ENCODE results near the gene ITGA1. TPM values are rescaled to one million over a fixed set of nuclear protein-coding genes. Genes with fewer than 3 reads are reported as not detected.

Gene ITGA1
- total RNA-seq, 4 donors from 2014 or later: 29.7 to 126 (median 47.1) TPM

DNA sequence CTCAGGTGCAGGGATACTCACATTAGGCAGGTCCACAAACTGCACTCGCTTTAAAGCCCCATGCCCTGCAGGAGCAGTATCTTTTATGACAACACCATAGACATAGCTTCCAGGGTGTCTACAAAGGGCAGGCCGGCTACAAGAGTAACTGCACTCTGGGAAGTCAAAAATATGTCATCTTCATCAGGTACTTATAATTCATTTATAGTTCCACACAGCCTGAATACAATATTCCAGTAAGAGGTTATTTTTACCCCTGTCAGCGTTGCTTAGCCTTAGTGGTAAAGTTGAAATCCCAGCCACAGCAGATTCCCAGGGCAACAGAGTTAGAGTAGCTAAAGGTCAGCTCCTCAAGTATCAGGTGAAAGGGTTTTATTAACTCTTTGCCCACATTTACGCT is 119.1 kb downstream of the ITGA1 start:
- TF ChIP-seq, protein P1, sequence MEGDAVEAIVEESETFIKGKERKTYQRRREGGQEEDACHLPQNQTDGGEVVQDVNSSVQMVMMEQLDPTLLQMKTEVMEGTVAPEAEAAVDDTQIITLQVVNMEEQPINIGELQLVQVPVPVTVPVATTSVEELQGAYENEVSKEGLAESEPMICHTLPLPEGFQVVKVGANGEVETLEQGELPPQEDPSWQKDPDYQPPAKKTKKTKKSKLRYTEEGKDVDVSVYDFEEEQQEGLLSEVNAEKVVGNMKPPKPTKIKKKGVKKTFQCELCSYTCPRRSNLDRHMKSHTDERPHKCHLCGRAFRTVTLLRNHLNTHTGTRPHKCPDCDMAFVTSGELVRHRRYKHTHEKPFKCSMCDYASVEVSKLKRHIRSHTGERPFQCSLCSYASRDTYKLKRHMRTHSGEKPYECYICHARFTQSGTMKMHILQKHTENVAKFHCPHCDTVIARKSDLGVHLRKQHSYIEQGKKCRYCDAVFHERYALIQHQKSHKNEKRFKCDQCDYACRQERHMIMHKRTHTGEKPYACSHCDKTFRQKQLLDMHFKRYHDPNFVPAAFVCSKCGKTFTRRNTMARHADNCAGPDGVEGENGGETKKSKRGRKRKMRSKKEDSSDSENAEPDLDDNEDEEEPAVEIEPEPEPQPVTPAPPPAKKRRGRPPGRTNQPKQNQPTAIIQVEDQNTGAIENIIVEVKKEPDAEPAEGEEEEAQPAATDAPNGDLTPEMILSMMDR (IDR thresholded peaks at IDR 0.05; ENCODE audit: low read depth): no peak

DNA sequence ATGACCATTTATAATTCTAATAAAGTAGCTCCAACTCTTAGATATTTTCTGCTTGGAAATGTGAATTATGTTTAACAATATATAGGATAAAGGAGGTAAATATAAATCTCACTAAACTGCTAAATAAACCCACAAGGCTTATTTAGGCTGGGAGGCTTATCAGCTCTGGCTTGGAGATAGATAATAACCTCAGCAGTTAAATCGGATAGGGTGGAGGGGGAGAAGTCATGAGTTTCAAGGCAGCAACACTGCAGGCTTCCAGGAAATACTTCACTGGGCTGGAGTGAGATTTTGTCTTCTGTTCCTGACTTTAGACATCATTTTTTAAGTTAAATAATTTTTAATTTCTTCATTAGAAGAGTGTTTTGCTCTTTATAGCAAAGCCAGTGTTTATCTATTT is 121.5 kb downstream of the ITGA1 start:
- TF ChIP-seq, protein P1 (IDR thresholded peaks at IDR 0.05; ENCODE audit: low read depth): no peak

DNA sequence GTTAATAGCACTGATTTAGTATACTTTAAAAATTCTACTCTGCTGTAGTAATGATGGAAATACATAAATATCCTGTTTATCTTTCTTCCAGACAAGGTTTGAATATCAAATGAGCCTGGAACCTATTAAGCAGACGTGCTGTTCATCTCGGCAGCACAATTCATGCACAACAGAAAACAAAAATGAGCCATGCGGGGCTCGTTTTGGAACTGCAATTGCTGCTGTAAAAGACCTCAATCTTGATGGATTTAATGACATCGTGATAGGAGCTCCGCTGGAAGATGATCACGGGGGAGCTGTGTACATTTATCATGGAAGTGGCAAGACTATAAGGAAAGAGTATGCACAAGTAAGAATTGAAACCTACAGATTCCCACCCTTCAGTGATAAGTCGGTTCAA is 122.4 kb downstream of the ITGA1 start:
- TF ChIP-seq, protein P1 (IDR thresholded peaks at IDR 0.05; ENCODE audit: low read depth): no peak

DNA sequence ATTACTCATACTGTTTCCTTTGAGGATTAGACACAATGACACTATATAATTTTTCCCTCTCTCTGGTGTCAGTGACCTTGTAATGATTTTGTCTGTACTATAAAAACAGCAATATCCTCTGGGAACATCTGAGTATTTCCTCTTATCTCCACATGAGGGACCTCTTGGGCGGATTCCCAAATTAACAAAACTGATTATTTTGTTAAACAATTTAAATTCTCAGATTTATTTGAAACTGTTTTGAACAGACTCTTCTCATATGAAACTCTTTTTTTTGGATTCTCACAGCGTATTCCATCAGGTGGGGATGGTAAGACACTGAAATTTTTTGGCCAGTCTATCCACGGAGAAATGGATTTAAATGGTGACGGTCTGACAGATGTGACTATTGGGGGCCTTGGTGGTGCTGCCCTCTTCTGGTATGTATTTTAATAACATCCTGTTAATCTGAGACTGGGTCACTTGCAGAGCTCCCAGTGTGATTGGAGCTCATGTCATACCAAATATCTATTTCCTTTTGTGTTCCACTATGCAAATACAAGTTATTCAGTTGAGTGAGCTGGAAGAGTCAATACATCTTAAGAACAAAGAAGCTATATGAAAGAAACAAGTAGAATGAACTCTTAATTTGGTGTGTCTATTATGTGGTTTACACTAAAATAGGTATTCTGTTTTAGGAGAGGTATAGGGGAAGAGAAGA is 127.6 kb downstream of the ITGA1 start:
- TF ChIP-seq, protein P1 (IDR thresholded peaks at IDR 0.05; ENCODE audit: low read depth): no peak

DNA sequence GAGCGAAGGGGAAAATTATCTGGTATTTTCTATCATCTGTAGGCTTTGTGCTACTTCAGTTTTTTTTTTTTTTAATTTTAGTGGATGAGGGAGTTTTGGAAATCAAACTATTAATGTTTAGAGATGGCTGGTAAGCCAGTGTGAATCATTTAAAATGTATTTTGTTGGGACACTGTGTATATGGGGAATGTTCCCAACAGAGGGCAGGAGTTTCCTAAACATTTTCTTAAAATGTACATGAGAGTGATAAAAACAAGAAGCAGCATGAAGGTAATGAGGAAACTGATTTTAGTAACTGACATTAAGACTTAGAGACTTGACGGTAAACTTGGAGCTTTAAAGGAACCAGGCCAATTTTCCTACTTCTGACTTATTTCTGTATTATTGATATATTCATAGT is 133.2 kb downstream of the ITGA1 start:
- TF ChIP-seq, protein P1 (IDR thresholded peaks at IDR 0.05; ENCODE audit: low read depth): no peak

DNA sequence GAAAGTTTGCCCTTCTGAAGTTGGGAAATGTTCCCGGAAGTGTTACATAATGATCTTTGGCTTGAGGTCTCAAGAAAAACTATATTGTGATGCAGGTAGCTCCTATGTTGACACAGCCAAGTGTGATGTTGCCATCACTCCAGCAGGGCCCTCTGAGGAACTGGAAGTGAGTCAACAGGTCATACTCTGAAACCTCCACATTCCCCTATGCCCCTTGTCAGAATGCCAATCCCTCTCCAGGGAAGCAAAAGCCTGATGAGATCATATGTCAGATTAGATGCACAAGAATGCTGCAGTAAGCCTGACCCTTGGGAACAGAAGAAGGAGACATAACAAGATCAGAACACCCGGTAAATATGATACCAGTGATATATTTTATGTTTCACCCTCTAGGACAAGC is 134.7 kb downstream of the ITGA1 start:
- TF ChIP-seq, protein P1 (IDR thresholded peaks at IDR 0.05; ENCODE audit: low read depth): no peak

DNA sequence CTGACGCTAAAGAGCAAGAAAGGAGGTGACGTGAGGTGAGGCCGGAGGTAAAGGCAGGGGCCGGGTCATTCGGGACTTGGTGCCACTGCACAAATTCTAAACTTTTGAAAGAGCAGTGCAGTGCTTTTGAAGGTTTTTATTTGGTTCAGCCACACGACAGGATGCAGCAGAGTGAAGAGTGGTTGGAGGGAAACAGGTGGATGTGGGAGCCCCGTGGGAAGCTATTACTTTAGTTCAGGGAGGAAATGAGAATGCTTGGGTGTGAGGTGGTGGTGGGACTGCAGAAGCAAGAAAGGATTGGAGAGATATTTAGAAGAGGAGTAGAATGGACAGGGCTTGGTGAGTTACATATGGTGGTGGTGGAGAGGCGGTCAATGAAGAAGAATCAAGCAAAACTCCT is 136.7 kb downstream of the ITGA1 start:
- TF ChIP-seq, protein P1 (IDR thresholded peaks at IDR 0.05; ENCODE audit: low read depth): no peak
